Chondrocyte (in vitro differentiated cells): Measurements from ENCODE around the gene COA1. TPM values are rescaled to one million over a fixed set of nuclear protein-coding genes. Genes with fewer than 3 reads are reported as not detected.

Experiments used
- DNase-seq: peaks from one replicate; pipeline ENCODE4 v3.0.0; 2021; ENCODE audit warnings: mixed read lengths, low spot score
- H3K27ac Mint-ChIP-seq: one replicate; pipeline ENCODE4 v1.8.0; 2021; ENCODE audit warnings: mild to moderate bottlenecking, moderate library complexity, mixed read lengths; ENCODE audit not compliant: unreplicated experiment
- H3K27me3 Mint-ChIP-seq: 2 replicates; pipeline ENCODE4 v1.8.0; 2021; ENCODE audit warnings: low read depth, mixed read lengths
- H3K36me3 Mint-ChIP-seq: 2 replicates; pipeline ENCODE4 v1.8.0; 2021; ENCODE audit warnings: low read depth, mixed read lengths
- H3K4me1 Mint-ChIP-seq: 2 replicates; pipeline ENCODE4 v1.8.0; 2021; ENCODE audit warnings: low read depth, mild to moderate bottlenecking, mixed read lengths
- H3K4me3 Mint-ChIP-seq: one replicate; pipeline ENCODE4 v1.8.0; 2021; ENCODE audit warnings: mild to moderate bottlenecking, moderate library complexity, mixed read lengths; ENCODE audit not compliant: unreplicated experiment
- H3K9me3 Mint-ChIP-seq: 2 replicates; pipeline ENCODE4 v1.8.0; 2021; ENCODE audit warnings: low read depth, mixed read lengths
- CTCF ChIP-seq: fragments of 200-600 bp; sonication (generic); IDR thresholded peaks from 2 replicates; pipeline ENCODE4 v1.5.0; 2021; ENCODE audit warnings: antibody characterized with exemption, mild to moderate bottlenecking, moderate library complexity
- total RNA-seq: library from RNA; stranded (reverse); gene quantifications from 3 replicates; pipeline ENCODE4 v1.2.1, GENCODE V29; 2021

COA1 gene
- total RNA-seq, 1 donor from 2014 or later = 33.5 TPM

GRCh38 chr7:43701929-43702328 is 27.4 kb downstream of the COA1 start:
- H3K4me1 Mint-ChIP-seq = peaks cover 21% of the 10 kb centered on the region
- H3K4me3 Mint-ChIP-seq = no peak overlapping the region
- H3K27ac Mint-ChIP-seq = no peak overlapping the region
- no peaks in the 10 kb centered on the region for H3K27me3 Mint-ChIP-seq
- H3K9me3 Mint-ChIP-seq = no peaks in the 10 kb centered on the region
- TF ChIP-seq CTCF = no peak
- peaks cover 1% of the 10 kb centered on the region for H3K36me3 Mint-ChIP-seq
- no peak for DNase-seq

GRCh38 chr7:43701500-43701854 is 27.8 kb downstream of the COA1 start:
- H3K27me3 Mint-ChIP-seq = no peaks in the 10 kb centered on the region
- H3K4me1 Mint-ChIP-seq = peaks cover 21% of the 10 kb centered on the region
- DNase-seq = no peak
- no peak overlapping the region for H3K4me3 Mint-ChIP-seq
- peaks cover 1% of the 10 kb centered on the region for H3K36me3 Mint-ChIP-seq
- no peak for TF ChIP-seq CTCF
- no peaks in the 10 kb centered on the region for H3K9me3 Mint-ChIP-seq
- H3K27ac Mint-ChIP-seq = no peak overlapping the region

- no peak overlapping the region for H3K4me3 Mint-ChIP-seq
- no peak for TF ChIP-seq CTCF
- H3K27ac Mint-ChIP-seq = no peak overlapping the region
- H3K36me3 Mint-ChIP-seq = peaks cover 1% of the 10 kb centered on the region
- peaks cover 21% of the 10 kb centered on the region for H3K4me1 Mint-ChIP-seq
- no peaks in the 10 kb centered on the region for H3K27me3 Mint-ChIP-seq
- no peak for DNase-seq
- H3K9me3 Mint-ChIP-seq = no peaks in the 10 kb centered on the region
Measured at GRCh38 chr7:43700646-43701499, 28.4 kb downstream of the COA1 start.

GRCh38 chr7:43700059-43700501 is 29.2 kb downstream of the COA1 start:
- no peaks in the 10 kb centered on the region for H3K27me3 Mint-ChIP-seq

More at GRCh38 chr7:43700059-43700501, 29.2 kb downstream of the COA1 start:
- no peak for DNase-seq
- H3K4me1 Mint-ChIP-seq = peaks cover 21% of the 10 kb centered on the region
- peaks cover 1% of the 10 kb centered on the region for H3K36me3 Mint-ChIP-seq
- H3K9me3 Mint-ChIP-seq = no peaks in the 10 kb centered on the region
- no peak overlapping the region for H3K4me3 Mint-ChIP-seq
- peak; percentile 90 for TF ChIP-seq CTCF
- H3K27ac Mint-ChIP-seq = no peak overlapping the region
